ENCODE results near the gene DLGAP3. TPM values are rescaled to one million over a fixed set of nuclear protein-coding genes. Genes with fewer than 3 reads are reported as not detected.

DLGAP3 gene
- total RNA-seq, 1 experiment from 2014 or later: 1.0 TPM

DNA sequence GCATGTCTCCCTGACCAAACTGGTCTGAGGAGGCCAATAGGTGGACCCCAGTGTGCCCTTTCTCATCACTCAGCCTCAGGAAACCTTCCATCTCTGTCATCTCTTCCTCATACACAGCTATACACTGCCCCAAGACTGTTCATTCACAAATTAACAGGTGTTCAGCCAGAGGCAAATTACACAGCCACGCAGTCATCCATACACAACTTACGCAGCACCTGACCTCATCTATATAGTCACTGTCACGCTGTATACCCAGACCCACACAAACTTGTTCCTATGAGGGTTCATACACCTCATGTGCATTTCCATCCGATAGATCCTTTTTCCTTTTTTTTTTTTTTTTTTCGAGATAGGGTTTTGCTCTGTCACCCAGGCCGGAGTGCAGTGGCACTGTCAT, 12.4 kb downstream of the DLGAP3 start:
- Mint-ChIP-seq H3K4me3 (ENCODE audit: low read depth, unreplicated experiment) (no peak overlapping the region), H3K4me1 (ENCODE audit: low read depth, unreplicated experiment) (no peaks in the 10 kb centered on the region), H3K36me3 (ENCODE audit: insufficient read depth, unreplicated experiment) (no peaks in the 10 kb centered on the region), H3K27me3 (ENCODE audit: unreplicated experiment) (peaks cover 79% of the 10 kb centered on the region), H3K9me3 (ENCODE audit: low read depth, unreplicated experiment) (no peaks in the 10 kb centered on the region), H3K27ac (ENCODE audit: unreplicated experiment) (no peak overlapping the region)
- no TSS peak for BruUV-seq (replicated peaks)
- intact Hi-C loops (cut with micrococcal nuclease; ENCODE audit: unreplicated experiment): no loop called here
- CTCF ChIA-PET: interaction anchor here (0.7 kb wide), 1 partner anchor 106 kb away, joined by 4 read pairs; no protein-coding TSS in a partner anchor
- no peak for DNase-seq
- TF ChIP-seq, protein P1, sequence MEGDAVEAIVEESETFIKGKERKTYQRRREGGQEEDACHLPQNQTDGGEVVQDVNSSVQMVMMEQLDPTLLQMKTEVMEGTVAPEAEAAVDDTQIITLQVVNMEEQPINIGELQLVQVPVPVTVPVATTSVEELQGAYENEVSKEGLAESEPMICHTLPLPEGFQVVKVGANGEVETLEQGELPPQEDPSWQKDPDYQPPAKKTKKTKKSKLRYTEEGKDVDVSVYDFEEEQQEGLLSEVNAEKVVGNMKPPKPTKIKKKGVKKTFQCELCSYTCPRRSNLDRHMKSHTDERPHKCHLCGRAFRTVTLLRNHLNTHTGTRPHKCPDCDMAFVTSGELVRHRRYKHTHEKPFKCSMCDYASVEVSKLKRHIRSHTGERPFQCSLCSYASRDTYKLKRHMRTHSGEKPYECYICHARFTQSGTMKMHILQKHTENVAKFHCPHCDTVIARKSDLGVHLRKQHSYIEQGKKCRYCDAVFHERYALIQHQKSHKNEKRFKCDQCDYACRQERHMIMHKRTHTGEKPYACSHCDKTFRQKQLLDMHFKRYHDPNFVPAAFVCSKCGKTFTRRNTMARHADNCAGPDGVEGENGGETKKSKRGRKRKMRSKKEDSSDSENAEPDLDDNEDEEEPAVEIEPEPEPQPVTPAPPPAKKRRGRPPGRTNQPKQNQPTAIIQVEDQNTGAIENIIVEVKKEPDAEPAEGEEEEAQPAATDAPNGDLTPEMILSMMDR (IDR thresholded peaks at IDR 0.05; ENCODE audit: unreplicated experiment): no peak

DNA sequence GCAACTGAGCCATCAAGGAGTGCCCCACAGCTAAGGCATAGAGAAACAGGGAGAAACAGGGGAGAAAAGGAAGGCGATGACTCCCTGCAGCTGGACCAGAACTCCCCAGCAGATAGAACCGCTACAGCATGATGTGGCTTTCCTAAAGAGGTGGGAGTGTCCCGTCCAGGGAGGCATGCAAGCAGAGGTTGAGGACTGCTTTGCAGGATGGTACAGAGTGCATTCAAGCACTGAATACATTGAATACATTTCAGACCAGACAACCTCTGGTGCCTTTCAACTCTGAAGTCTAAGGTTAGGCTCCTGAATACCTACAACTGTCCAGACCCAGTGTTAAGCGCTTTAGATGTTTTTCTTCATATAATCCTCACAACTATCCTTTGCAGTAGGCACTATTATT, 13.3 kb downstream of the DLGAP3 start:
- Mint-ChIP-seq H3K9me3 (ENCODE audit: low read depth, unreplicated experiment) (no peaks in the 10 kb centered on the region), H3K4me1 (ENCODE audit: low read depth, unreplicated experiment) (no peaks in the 10 kb centered on the region), H3K27me3 (ENCODE audit: unreplicated experiment) (peaks cover 73% of the 10 kb centered on the region), H3K4me3 (ENCODE audit: low read depth, unreplicated experiment) (no peak overlapping the region), H3K36me3 (ENCODE audit: insufficient read depth, unreplicated experiment) (no peaks in the 10 kb centered on the region), H3K27ac (ENCODE audit: unreplicated experiment) (no peak overlapping the region)
- CTCF ChIA-PET: interaction anchor here (0.5 kb wide), 1 partner anchor 1098 kb away, joined by 3 read pairs; no protein-coding TSS in a partner anchor
- intact Hi-C loops (cut with micrococcal nuclease; ENCODE audit: unreplicated experiment): no loop called here
- TF ChIP-seq, protein P1 (IDR thresholded peaks at IDR 0.05; ENCODE audit: unreplicated experiment): no peak
- DNase-seq: no peak
- BruUV-seq (replicated peaks): no TSS peak

DNA sequence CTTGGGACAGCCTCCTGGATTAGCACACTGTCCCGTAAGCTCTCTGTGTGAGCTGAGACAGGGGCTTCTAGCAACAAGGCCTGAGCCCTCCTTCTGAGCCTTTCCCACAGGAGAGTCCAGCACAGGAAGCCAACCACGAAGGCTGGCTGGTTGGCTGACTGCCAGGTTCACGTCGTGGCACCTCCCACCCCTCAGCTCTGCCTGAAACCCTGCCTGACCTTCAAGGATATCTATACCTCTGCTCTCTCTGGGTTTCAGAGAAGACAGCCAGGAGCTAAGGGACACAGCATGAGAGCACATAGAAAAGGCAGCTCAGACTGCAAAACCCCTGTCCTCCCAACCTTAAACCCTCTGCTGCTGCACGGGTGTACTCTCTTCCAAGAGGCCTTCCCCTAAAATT, 13.9 kb downstream of the DLGAP3 start:
- TF ChIP-seq, protein P1 (IDR thresholded peaks at IDR 0.05; ENCODE audit: unreplicated experiment): no peak
- no peak for DNase-seq
- intact Hi-C loops (cut with micrococcal nuclease; ENCODE audit: unreplicated experiment): no loop called here
- Mint-ChIP-seq H3K27ac (ENCODE audit: unreplicated experiment) (no peak overlapping the region), H3K4me1 (ENCODE audit: low read depth, unreplicated experiment) (no peaks in the 10 kb centered on the region), H3K9me3 (ENCODE audit: low read depth, unreplicated experiment) (no peaks in the 10 kb centered on the region), H3K27me3 (ENCODE audit: unreplicated experiment) (peaks cover 73% of the 10 kb centered on the region), H3K4me3 (ENCODE audit: low read depth, unreplicated experiment) (no peak overlapping the region), H3K36me3 (ENCODE audit: insufficient read depth, unreplicated experiment) (no peaks in the 10 kb centered on the region)
- BruUV-seq (replicated peaks): no TSS peak
- CTCF ChIA-PET: interaction anchor here (0.5 kb wide), 1 partner anchor 1098 kb away, joined by 3 read pairs; no protein-coding TSS in a partner anchor

DNA sequence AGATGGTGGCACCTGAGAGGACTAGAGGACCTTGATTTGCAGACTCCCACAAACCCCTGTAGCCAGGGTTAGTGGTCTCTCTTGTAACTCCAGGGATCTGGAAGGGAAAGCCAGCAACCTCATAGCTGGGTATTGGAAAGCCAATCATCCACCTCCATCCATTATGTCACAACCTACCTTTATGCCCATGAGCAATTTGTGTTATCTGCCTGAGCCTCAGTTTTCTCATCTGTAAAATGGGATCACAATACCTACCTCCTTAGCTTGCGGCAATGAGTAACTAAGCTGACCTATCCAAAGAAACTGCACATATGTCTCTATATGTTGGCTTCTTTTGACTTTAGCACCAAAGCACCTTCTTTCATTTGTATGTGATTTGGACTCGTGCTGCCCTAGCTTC, 14.5 kb downstream of the DLGAP3 start:
- CTCF ChIA-PET: no interaction called here
- peaks cover 73% of the 10 kb centered on the region for H3K27me3 Mint-ChIP-seq (ENCODE audit: unreplicated experiment)

More for the DNA sequence above, 14.5 kb downstream of the DLGAP3 start:
- no peak for DNase-seq
- intact Hi-C loops (cut with micrococcal nuclease; ENCODE audit: unreplicated experiment): no loop called here
- Mint-ChIP-seq H3K9me3 (ENCODE audit: low read depth, unreplicated experiment) (no peaks in the 10 kb centered on the region), H3K27ac (ENCODE audit: unreplicated experiment) (no peak overlapping the region), H3K36me3 (ENCODE audit: insufficient read depth, unreplicated experiment) (no peaks in the 10 kb centered on the region), H3K4me1 (ENCODE audit: low read depth, unreplicated experiment) (no peaks in the 10 kb centered on the region), H3K4me3 (ENCODE audit: low read depth, unreplicated experiment) (no peak overlapping the region)
- BruUV-seq (replicated peaks): no TSS peak
- TF ChIP-seq, protein P1 (IDR thresholded peaks at IDR 0.05; ENCODE audit: unreplicated experiment): no peak

All from Calu3 (cell line).